Left ventricle myocardium inferior (tissue), 1 donor: ENCODE data around the gene EPB41L4B. TPM values are rescaled to one million over a fixed set of nuclear protein-coding genes. Genes with fewer than 3 reads are reported as not detected.

Source experiments
- DNase-seq: peaks from one replicate; pipeline ENCODE4 v3.0.0-alpha.2; 2020
- H3K27ac ChIP-seq: fragments of 200-600 bp; replicated peaks from 2 replicates; pipeline ENCODE4 v1.8.0; 2021
- H3K27me3 ChIP-seq: fragments of 200-600 bp; 2 replicates; pipeline ENCODE4 v1.8.0; 2021; ENCODE audit warnings: low read depth
- H3K36me3 ChIP-seq: fragments of 200-600 bp; 2 replicates; pipeline ENCODE4 v1.8.0; 2021
- H3K4me1 ChIP-seq: fragments of 200-600 bp; 2 replicates; pipeline ENCODE4 v1.8.0; 2021
- H3K4me3 ChIP-seq: fragments of 200-600 bp; 2 replicates; pipeline ENCODE4 v1.8.0; 2021; ENCODE audit warnings: mild to moderate bottlenecking, moderate library complexity
- H3K9me3 ChIP-seq: fragments of 200-600 bp; replicated peaks from 2 replicates; pipeline ENCODE4 v1.8.0; 2021
- intact Hi-C: fragments of 100-400 bp; cut with micrococcal nuclease; formaldehyde crosslinking; loops from one replicate; pipeline ENCODE4 v1.11.0; 2022
- total RNA-seq: library from RNA; stranded (reverse); fragmentation: NEBNext Ultra II Directional; extraction: Animal tissue kit (Norgen Biotek cat#: 25700); gene quantifications from one replicate; pipeline ENCODE4 v1.2.1, GENCODE V29; 2021
- TF ChIP-seq, protein P1 (sequence below): fragments of 200-600 bp; IDR thresholded peaks from 2 replicates; pipeline ENCODE4 v1.8.0; 2021; ENCODE audit warnings: antibody characterized with exemption, mild to moderate bottlenecking, borderline replicate concordance
- donor health status: DM: no; HTN: yes; CAD: no; lungs with severe emphysema.

EPB41L4B gene
- total RNA-seq, 1 donor from 2014 or later = 13.9 TPM

DNA sequence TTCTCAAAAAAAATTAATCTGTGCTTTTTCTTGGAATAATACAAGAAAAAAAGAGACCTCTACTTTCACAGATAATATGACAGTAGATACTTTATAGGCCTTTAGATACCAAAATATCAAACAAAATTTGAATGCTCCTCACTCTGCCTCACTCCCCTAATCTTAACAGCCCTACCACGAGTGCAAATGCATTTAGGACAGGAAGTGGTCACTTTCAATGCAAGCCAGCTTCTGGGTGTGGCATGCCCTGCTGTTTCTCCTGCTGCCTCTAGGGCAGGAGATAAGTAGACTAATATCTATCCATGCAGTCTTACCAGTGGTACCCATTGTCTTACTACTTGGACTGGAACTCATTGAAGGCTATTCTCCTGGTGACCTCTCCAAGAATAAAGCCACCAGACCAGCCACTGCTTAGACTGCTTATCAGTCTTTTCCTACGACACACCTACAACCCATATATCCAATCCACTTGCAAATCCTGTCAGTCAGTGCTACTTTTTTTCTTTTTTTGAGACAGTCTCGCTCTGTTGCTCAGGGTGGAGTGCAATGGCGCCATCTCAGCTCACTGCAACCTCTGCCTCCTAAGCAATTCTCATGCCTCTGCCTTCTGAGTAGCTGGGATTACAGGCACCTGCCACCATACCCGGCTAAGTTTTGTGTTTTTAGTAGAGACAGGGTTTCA is 176.8 kb downstream of the EPB41L4B start:
- H3K27me3 ChIP-seq = no peaks in the 10 kb centered on the region
- H3K4me3 ChIP-seq = no peak overlapping the region
- no peak overlapping the region for H3K27ac ChIP-seq
- no peaks in the 10 kb centered on the region for H3K9me3 ChIP-seq
- intact Hi-C loops = no loop called here
- H3K4me1 ChIP-seq = no peaks in the 10 kb centered on the region
- H3K36me3 ChIP-seq = no peaks in the 10 kb centered on the region
- DNase-seq = no peak
- TF ChIP-seq, protein P1, sequence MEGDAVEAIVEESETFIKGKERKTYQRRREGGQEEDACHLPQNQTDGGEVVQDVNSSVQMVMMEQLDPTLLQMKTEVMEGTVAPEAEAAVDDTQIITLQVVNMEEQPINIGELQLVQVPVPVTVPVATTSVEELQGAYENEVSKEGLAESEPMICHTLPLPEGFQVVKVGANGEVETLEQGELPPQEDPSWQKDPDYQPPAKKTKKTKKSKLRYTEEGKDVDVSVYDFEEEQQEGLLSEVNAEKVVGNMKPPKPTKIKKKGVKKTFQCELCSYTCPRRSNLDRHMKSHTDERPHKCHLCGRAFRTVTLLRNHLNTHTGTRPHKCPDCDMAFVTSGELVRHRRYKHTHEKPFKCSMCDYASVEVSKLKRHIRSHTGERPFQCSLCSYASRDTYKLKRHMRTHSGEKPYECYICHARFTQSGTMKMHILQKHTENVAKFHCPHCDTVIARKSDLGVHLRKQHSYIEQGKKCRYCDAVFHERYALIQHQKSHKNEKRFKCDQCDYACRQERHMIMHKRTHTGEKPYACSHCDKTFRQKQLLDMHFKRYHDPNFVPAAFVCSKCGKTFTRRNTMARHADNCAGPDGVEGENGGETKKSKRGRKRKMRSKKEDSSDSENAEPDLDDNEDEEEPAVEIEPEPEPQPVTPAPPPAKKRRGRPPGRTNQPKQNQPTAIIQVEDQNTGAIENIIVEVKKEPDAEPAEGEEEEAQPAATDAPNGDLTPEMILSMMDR = no peak

DNA sequence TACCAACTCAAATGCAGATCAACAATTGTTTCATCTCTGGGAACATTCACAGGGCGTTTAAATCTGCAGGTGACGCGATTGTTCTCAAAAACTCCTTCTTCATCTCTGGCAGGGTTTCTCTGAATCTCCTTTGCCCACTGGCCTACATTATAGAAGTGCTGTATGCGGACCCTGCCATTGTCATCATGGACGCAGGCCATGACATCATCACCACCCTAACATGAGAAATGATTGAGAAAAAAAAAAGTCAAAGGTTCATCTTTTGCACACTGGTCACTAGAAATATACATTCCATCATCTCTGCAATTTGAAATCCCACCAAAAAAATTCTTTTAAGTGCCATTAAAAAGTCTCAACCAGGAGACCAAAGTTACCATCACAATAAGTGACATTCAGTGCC is 179.5 kb downstream of the EPB41L4B start:
- no peaks in the 10 kb centered on the region for H3K9me3 ChIP-seq
- no peak overlapping the region for H3K27ac ChIP-seq
- DNase-seq = no peak
- no peaks in the 10 kb centered on the region for H3K27me3 ChIP-seq
- intact Hi-C loops = no loop called here
- H3K4me3 ChIP-seq = no peak overlapping the region
- TF ChIP-seq, protein P1 = no peak
- H3K36me3 ChIP-seq = no peaks in the 10 kb centered on the region
- no peaks in the 10 kb centered on the region for H3K4me1 ChIP-seq

DNA sequence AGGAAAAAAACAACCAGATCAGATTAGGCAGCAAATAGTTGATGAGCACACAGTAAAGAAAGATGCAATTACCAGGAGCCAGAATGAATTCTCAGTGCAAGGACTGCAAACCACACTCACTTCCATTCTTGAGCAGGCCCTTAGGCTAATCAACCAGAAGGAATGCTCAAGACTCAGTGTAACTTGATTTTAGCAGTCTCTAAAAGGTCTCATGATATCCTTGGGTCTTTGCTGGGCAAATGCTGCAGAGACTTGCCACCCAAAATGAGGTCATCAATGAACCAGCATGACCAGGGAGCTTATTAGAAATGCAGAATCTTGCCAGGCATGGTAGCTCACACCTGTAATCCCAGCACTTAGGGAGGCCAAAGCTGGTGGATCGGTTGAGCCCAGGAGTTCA is 181.0 kb downstream of the EPB41L4B start:
- Histone ChIP-seq H3K27ac (no peak overlapping the region), H3K9me3 (no peaks in the 10 kb centered on the region), H3K4me3 (no peak overlapping the region), H3K4me1 (no peaks in the 10 kb centered on the region), H3K36me3 (no peaks in the 10 kb centered on the region), H3K27me3 (no peaks in the 10 kb centered on the region)
- TF ChIP-seq, protein P1 = no peak
- intact Hi-C loops = no loop called here
- no peak for DNase-seq

DNA sequence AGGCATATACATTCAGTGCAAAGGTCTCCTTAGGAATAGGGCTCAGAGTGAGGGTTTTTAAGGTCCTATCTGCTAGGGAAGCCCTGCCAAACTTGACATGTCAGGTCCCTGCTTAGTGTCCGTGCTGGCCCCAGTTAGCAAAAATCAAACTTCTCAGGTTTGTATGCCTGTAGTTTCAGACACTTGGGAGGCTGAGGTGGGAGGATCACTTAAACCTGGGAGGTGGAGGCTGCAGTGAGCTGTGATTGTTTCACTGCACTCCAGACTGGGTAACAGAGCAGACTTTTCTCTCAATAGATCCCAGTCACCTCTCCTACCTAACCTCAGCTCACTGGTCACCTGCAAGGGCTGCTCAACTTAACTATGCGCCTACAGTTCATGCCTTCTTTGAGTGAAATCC is 182.4 kb downstream of the EPB41L4B start:
- no peaks in the 10 kb centered on the region for H3K36me3 ChIP-seq
- TF ChIP-seq, protein P1 = no peak
- no peak for DNase-seq
- H3K27ac ChIP-seq = no peak overlapping the region
- no peaks in the 10 kb centered on the region for H3K4me1 ChIP-seq
- H3K27me3 ChIP-seq = no peaks in the 10 kb centered on the region
- intact Hi-C loops = no loop called here
- H3K4me3 ChIP-seq = no peak overlapping the region
- no peaks in the 10 kb centered on the region for H3K9me3 ChIP-seq

DNA sequence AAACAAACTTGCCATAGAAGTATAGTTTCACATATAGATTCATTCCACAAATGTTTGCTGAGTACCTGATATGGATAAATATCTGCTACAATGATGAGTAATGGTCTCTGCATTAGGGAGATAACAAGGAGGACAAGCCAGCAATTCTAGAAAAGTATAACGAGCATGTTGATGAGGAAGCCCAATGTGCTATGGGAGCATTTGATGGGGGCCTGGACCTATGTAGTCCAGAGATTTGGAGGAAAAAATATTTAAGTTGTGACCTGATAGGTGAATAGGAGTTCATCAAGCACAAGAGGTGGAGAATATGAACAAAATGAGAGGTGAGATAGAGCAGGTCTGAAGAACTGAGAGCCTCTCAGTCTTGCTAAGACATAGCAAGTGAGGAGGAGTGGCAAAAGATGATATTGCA is 186.7 kb downstream of the EPB41L4B start:
- Histone ChIP-seq H3K4me1 (peaks cover 7% of the 10 kb centered on the region), H3K27ac (no peak overlapping the region)
- intact Hi-C loops = no loop called here

More for the DNA sequence above, 186.7 kb downstream of the EPB41L4B start:
- TF ChIP-seq, protein P1 = no peak
- Histone ChIP-seq H3K27me3 (no peaks in the 10 kb centered on the region), H3K36me3 (no peaks in the 10 kb centered on the region), H3K4me3 (no peak overlapping the region), H3K9me3 (no peaks in the 10 kb centered on the region)
- no peak for DNase-seq
